OCI-LY1 (cell line): ENCODE data around the gene APOF.

Experiments
- EZH2 ChIP-seq: fragments of 200-600 bp; sonication (generic), shearing (Covaris generic); IDR thresholded peaks from 2 replicates; pipeline ENCODE4 v1.8.0; 2017; ENCODE audit warnings: borderline replicate concordance, mixed run types, mild to moderate bottlenecking, antibody characterized with exemption, low read length, moderate library complexity, mixed read lengths
- TF ChIP-seq, protein P1 (sequence below): fragments of 200-600 bp; sonication (generic), shearing (Covaris generic); IDR thresholded peaks from 2 replicates; pipeline ENCODE4 v1.5.1; 2017; ENCODE audit warnings: mild to moderate bottlenecking, antibody characterized with exemption, low read length, moderate library complexity, mixed read lengths

- TF ChIP-seq, protein P1, sequence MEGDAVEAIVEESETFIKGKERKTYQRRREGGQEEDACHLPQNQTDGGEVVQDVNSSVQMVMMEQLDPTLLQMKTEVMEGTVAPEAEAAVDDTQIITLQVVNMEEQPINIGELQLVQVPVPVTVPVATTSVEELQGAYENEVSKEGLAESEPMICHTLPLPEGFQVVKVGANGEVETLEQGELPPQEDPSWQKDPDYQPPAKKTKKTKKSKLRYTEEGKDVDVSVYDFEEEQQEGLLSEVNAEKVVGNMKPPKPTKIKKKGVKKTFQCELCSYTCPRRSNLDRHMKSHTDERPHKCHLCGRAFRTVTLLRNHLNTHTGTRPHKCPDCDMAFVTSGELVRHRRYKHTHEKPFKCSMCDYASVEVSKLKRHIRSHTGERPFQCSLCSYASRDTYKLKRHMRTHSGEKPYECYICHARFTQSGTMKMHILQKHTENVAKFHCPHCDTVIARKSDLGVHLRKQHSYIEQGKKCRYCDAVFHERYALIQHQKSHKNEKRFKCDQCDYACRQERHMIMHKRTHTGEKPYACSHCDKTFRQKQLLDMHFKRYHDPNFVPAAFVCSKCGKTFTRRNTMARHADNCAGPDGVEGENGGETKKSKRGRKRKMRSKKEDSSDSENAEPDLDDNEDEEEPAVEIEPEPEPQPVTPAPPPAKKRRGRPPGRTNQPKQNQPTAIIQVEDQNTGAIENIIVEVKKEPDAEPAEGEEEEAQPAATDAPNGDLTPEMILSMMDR, result no peak
- no peak for TF ChIP-seq EZH2
Measured at GRCh38 chr12:56333197-56333678, 29.4 kb downstream of the APOF start.
